HG02571 (cell line): ENCODE data around the gene UBL7.

Experiments used
- ATAC-seq: cut with Tn5 transposase; IDR thresholded peaks from one replicate; pipeline ENCODE4 v1.9.1; 2021; ENCODE audit warnings: mild to moderate bottlenecking, moderate library complexity; ENCODE audit not compliant: unreplicated experiment

Gene UBL7

GRCh38 chr15:74442063-74442462, 18.9 kb downstream of the UBL7 start:
- ATAC-seq = no peak

DNA sequence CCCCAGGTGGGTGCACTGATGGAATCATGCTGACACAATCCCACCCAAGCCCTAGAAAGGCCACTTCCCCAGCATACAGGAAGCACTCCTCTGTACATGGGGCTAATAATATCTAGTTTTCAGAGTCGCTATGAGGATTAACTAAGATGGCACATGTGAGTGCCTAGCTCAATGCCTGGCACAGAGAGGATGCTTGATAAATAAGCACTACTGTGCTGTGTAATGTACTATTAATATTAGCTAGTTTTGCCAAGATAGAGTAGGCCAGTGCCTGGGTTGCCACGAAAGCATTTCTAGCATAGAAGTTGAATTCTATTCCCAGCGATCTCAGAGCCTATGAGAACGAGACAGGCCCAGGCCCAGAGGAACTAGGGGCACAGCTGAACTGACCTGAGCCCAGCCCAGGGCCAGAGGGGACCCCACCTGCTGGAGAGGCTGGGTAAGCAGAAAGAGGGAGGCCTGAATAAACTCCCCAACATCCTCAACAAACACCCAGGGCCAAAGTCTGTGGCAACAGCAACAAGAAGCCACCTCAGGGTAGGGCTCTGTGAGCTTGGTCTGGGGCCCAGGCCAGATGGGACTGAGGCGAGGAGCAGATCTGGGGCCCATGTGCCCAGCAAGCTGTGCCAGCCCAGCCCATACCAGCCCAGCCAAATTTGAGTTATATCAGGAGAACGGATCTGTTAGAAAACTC, 19.6 kb downstream of the UBL7 start:
- ATAC-seq = no peak

DNA sequence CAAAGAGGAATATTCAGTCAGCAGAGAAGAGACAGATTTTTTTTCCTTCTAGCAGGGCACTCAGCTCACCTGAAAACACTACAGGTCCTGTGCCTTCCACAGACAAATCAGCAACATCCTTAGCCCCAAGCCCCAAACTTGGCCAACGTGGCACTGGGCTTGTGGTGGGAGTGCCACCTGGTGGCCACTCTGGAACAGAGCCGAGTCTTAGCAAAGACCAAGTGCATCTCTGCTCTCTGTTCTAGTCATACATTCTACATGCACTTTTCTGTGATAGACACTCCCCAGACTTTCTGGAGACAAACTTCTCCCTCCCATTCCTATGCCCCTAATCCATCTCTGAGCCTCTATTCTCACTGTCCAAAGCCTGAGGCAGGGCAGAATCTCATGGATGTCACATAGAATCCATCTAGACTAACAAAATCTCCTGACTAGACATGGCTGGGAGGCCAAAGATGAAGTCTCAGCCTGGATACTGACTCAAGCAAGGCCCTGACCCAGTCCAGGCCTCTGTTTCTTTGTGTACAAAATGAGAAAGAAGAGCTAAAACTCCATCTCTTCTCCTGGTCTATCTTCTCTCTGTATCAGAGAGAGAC, 22.1 kb downstream of the UBL7 start:
- no peak for ATAC-seq

- ATAC-seq = no peak
These were observed 22.8 kb downstream of the UBL7 start for GRCh38 chr15:74438206-74438605.

DNA sequence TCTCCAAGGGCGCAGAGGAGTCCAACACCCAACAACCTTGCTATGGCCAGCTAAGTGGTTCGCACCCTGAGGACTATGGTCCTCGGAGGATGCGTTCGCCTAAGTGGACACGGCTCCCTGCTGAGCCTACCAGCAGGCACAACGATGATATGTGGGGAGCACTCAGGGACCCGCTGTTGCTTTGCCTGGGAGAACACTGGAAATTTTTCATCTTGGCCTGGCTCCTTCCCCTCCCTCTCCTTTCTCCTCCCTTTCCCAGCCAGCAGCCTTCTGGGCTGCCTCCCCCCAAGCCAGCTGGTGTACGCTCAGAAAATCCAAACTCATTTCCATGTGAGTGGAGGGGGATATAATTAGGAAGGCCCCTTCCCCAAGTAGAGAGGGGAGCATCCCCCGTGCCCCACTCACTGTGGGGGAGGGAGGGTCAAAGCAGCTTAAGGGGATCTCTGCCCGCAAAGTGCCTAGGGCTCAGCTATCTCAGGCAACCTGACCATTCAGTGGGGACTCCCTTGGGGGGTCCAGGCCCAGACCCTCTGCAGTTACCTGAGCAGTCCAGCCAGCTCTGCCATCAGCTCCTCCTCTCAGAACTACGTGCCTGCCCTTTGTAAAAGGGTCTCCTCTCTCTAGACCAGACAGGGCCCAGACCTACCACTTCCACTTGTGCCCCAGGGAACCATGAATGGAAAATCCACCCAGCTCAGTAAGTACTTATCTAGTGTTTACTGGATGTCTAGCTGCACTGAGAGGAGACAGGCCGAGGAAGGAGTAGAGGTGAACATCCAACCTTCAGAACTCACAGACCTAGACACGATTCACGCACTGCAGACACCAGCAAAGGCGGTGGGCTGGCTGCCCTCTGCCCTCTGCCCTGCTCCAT, 26.5 kb downstream of the UBL7 start:
- ATAC-seq = no peak

DNA sequence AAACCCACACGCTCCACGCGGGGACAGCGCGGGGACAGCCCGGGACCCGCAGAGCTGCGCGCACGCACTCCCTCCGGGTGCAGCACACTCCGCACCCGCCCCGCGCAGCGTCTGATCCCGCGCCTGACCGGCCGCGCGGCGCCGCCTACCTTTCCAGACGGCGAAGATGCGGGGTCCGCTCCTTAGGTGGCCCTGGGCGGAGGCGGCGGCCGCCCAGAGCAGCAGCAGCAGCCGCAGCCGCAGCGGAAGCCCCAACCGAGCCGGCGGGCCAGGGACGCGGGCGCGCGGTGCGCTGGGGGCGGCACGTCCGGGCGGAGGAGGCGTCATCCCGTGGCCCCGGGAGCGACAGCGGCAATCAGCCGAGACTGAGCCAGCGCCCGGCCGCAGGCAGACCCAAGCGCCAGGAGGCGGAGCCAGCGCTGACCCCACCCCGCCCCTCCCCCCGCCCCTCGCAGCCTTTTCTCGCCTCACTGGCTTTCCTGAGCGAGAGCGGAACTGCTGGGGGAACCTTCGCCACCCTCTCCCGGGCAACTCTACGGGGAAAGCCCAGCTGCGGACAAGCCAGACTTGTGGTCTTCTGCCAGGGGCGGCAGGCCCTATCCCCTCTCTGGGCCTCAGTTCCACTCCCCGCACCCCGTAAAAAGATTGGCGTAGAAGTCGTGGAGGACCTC, 27.2 kb downstream of the UBL7 start, which contains the start of gene SEMA7A:
Gene SEMA7A (minus strand): TSS at position 367 of the 671 bp plus-strand sequence. CDS start 40 bp downstream, at position 327.
- peak; percentile 51 for ATAC-seq

GRCh38 chr15:74432968-74433591, 27.9 kb downstream of the UBL7 start:
- peak; percentile 8 for ATAC-seq

DNA sequence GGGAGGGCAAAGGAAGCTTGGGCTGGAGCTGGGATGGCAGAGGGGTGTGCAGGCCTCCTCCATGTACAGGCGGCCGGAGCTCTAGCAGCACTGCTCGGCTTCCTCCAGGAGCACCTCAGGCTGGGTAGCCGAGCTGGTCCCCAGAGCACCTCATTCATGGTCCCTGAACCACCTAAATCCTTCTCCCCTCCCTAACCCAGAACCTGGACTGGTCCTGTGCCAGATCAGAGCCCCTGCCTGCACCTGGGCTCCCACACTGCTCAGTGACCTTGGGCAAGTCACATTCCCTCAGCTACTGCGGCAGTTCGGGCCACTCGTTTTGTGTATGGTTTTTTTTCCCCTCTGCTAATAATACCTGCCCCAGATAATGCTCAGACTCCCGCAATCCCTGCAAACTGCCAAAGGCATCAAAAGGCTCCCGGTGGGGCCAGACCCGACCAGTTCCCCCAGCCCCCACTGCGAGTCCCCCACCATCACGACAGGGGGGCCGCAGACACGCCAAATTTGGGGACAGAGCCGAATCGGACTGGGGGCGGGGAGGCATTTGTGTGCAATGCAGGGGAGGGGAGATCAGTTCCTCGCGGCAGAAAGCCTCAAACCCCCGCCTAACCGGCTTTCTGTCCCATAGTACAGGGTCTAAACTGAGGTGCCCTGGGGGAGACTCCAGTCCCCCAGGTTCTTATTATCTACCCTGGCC, 28.5 kb downstream of the UBL7 start:
- no peak for ATAC-seq

DNA sequence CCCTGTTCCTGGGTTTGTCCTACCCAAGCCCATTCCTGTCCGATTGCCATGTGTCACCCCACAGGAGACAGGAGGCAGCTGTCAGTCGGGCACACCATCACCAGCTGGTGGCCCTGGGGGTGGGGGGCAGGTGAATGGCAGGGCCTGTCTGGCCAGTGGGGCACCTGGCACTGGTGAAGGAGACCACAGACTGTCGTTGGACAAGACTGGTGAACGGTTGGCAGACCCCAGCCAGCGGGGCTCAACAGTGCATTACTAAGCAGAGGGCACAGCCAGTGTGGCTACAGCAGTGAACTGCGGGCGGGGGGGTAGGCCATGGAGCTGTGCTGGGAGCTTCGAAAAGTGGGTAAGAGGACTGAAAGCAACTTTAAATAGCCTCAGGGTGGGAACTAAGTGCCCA, 29.3 kb downstream of the UBL7 start:
- no peak for ATAC-seq

GRCh38 chr15:74431116-74431515, 29.8 kb downstream of the UBL7 start:
- ATAC-seq = no peak

DNA sequence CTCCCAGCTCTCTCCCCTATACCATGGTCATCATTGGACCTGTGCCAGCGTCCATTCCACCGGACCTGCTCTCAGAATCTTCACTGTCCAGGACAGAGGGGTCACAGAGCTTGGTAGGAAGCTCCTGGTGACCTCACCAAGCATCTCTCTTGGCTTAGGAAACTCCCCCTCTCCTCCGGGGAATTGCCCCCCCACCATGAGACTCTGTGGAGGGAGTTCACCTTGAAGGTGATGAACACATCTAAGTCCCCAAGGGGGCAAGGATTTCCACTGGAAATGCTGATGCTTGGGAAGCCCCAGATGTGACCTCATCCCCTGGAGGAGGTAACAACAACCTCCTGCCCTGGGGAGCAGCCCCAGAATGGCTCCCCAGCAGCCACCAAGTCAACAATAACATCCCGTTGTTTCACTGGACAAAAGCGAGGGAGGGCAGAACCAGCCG, 30.4 kb downstream of the UBL7 start:
- ATAC-seq = no peak

DNA sequence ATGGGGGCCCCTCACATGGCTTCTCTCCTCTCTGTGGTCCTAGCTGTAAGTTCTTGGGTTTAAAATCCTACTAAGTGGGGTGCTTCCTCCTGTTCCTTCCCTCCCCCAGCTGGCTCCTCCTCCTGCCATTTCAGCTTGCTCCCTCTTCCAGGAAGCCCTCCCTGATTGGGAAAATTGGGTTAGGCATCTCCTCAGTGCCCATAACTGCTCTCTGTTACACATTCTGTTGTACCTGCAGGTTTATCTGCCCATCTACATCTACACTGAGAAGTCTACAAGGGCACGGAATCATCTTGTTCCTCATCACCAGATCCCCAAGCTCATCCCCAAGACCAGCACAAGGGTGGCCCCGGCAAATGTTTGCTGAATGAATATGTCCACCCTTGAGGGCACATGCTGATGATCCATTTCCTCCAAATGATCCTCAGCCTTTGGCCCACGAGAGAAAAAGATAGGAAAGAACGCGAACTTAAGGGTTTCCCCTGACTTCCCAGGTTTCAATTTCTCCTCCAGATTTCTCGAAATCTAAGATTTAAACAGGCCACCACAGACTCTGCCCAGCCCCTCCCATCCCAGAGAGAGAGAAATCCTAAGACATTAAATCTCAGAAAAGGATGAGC, 31.1 kb downstream of the UBL7 start:
- ATAC-seq = no peak

GRCh38 chr15:74428970-74429780, 31.8 kb downstream of the UBL7 start:
- ATAC-seq = no peak

DNA sequence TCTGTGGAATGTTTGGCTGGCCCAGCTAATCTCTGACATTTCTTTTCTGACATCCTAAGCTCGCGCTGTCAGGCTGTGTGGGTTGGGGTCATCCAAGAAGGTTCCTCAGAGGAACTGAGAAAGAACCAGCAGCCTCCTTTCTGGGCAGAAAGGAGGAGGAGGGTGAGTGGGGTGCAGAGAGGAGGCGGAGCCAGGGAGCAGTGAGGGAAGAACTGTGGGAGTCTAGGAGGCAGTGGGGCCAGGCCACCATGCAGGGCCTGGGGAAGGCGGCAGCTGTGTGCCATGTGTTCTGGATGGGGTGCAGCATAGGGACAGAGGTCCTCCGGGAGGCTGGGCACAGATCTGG, 32.5 kb downstream of the UBL7 start:
- ATAC-seq = no peak

DNA sequence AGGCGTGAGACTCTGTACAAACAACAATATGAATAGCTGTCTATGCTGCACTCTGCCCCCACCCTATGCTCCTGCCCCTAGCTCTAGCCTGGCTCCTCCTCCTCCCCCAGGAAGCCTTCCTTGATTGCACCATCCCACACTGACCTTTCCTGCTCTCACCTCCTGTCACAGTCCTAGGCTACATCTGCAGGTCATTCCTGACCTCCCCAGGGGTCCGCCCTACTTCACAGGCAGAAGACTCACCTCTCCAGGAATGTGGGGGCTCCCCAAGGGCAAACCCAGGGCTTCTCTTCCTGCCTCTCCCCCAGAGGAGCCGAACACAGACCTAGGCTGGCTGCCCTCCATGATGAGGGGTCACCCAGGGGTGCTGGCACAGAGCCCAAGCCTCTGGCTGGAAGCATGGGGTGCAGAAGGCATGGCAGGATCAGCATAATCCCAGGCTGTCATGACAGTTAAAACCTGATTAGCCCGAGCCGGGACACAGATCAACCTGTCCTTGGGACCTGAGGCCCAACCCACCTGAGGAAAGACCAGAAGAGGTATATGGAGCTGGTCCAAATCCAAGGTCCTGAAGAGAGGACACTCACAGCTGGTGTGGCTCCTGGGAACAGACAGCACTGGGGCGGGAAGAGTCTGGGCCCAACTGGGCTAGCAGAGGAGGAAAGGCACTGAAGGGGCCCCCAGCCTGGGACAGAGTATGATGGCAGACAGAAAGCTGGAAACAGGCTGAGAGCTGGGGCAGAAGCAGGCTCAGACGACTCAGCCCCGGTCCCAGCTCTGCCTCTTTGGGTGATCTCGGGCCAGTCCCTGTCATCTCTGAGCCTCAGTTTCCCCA, 33.1 kb downstream of the UBL7 start:
- ATAC-seq = no peak

DNA sequence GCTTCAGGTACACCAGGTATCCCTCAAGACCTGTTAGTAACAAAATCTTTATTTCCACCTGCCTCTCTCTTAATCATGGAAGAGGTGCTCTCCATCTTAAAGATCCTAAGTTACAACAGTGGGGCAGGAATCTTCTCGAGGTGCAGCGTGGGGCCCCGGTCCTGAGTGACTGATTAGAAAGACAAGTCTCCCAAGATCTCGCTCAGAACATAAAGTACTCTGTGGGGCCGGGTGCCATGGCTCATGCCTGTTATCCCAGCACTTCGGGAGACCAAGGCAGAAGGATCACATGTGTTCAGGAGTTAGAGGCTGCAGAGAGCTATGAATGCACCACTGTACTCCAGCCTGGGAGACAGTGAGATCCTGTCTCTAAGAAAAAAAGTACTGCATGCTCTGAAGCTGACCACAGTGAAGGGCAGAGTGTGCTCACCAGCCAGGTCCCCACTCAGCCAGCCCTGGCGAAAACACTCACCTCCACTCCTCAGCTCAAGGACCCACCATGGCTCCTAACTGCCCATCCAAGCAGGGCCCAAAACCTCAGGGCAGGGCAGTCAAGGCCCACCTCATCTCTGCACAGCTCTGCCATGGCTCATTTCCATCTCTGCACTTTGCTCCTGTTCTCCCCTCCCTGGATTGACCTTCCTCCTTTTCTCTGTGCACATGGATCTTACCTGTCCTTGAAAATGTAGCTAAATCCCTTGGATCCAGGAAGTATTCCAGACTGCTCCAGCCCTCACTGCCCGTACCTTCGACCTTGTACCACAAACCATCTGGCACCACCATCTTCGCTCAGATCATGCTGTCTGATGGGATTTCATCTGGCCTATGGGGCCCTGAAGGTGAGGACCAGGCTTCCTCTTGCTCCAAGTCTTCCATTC, 34.3 kb downstream of the UBL7 start:
- no peak for ATAC-seq

- ATAC-seq = no peak
These were observed 35.3 kb downstream of the UBL7 start for GRCh38 chr15:74425630-74426029.
